ENCODE measurements around the gene DGKI. TPM values are rescaled to one million over a fixed set of nuclear protein-coding genes. Genes with fewer than 3 reads are reported as not detected.

Gene DGKI
- total RNA-seq, 2 donors from 2014 or later, result 0.04 to 0.64 TPM

GRCh38 chr7:137474540-137475026 is 372.2 kb downstream of the DGKI start:
- Mint-ChIP-seq H3K4me3 (no peak overlapping the region), H3K9me3 (no peaks in the 10 kb centered on the region), H3K27ac (no peak overlapping the region), H3K36me3 (ENCODE audit: low read depth) (no peaks in the 10 kb centered on the region), H3K4me1 (peaks cover 6% of the 10 kb centered on the region), H3K27me3 (ENCODE audit: insufficient read depth) (peaks cover 1% of the 10 kb centered on the region)
- no peaks in the 10 kb centered on the region for H3K27me3 ChIP-seq (ENCODE audit: control insufficient read depth, insufficient read depth, low read length, poor library complexity, severe bottlenecking)
- H3K9me3 ChIP-seq (ENCODE audit: control insufficient read depth, low read length), result no peaks in the 10 kb centered on the region
- no peak overlapping the region for H3K9ac ChIP-seq (ENCODE audit: extremely low read depth, low read length, poor library complexity, severe bottlenecking)
- no peaks in the 10 kb centered on the region for H3K36me3 ChIP-seq (ENCODE audit: control insufficient read depth, insufficient read depth, low read length)
- no peak for DNase-seq
- TF ChIP-seq, protein P1, sequence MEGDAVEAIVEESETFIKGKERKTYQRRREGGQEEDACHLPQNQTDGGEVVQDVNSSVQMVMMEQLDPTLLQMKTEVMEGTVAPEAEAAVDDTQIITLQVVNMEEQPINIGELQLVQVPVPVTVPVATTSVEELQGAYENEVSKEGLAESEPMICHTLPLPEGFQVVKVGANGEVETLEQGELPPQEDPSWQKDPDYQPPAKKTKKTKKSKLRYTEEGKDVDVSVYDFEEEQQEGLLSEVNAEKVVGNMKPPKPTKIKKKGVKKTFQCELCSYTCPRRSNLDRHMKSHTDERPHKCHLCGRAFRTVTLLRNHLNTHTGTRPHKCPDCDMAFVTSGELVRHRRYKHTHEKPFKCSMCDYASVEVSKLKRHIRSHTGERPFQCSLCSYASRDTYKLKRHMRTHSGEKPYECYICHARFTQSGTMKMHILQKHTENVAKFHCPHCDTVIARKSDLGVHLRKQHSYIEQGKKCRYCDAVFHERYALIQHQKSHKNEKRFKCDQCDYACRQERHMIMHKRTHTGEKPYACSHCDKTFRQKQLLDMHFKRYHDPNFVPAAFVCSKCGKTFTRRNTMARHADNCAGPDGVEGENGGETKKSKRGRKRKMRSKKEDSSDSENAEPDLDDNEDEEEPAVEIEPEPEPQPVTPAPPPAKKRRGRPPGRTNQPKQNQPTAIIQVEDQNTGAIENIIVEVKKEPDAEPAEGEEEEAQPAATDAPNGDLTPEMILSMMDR (conservative IDR thresholded peaks at IDR 0.05), result no peak
- H3K4me3 ChIP-seq (ENCODE audit: low read length), result no peak overlapping the region
- no peaks in the 10 kb centered on the region for H3K4me1 ChIP-seq (ENCODE audit: control insufficient read depth, insufficient read depth, low read length)
- no peak overlapping the region for H3K27ac ChIP-seq (ENCODE audit: low read depth, low read length)
- WGBS, 2 experiments (ENCODE audit: insufficient coverage in 1 of 2, insufficient read length in 1 of 2), result 81 to 95% methylated on average over 4 to 11 of the region's 11 CpGs

DNA sequence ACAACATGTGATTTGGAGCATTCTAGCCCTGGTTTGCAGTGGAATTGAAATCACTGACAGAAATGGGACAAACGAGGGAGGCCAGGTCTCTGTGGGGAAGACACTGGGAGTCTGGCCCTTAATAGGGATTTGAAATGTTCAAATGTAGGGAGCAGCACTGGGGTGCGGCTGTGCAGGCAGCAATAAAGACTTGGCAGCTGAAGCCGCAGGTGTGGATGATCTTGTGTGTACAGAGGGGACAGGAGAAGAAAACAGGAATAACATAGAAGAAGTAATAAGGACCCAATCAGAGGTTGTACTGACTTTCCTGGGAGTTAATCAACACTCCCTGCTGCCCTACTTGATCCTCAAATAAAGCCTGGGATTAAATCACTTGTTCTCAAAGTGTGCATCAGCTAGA is 375.6 kb downstream of the DGKI start:
- 65 to 93% methylated on average over 2 to 3 of the region's 3 CpGs for WGBS, 2 experiments (ENCODE audit: insufficient coverage in 1 of 2, insufficient read length in 1 of 2)
- Histone ChIP-seq H3K9me3 (ENCODE audit: control insufficient read depth, low read length) (no peaks in the 10 kb centered on the region), H3K9ac (ENCODE audit: extremely low read depth, low read length, poor library complexity, severe bottlenecking) (no peak overlapping the region), H3K4me3 (ENCODE audit: low read length) (no peak overlapping the region), H3K36me3 (ENCODE audit: control insufficient read depth, insufficient read depth, low read length) (no peaks in the 10 kb centered on the region), H3K4me1 (ENCODE audit: control insufficient read depth, insufficient read depth, low read length) (no peaks in the 10 kb centered on the region), H3K27me3 (ENCODE audit: control insufficient read depth, insufficient read depth, low read length, poor library complexity, severe bottlenecking) (no peaks in the 10 kb centered on the region), H3K27ac (ENCODE audit: low read depth, low read length) (no peak overlapping the region)
- TF ChIP-seq, protein P1 (conservative IDR thresholded peaks at IDR 0.05), result no peak
- H3K9me3 Mint-ChIP-seq, result no peaks in the 10 kb centered on the region
- no peaks in the 10 kb centered on the region for H3K27me3 Mint-ChIP-seq (ENCODE audit: insufficient read depth)
- no peak for DNase-seq
- no peaks in the 10 kb centered on the region for H3K4me1 Mint-ChIP-seq
- no peak overlapping the region for H3K27ac Mint-ChIP-seq
- no peaks in the 10 kb centered on the region for H3K36me3 Mint-ChIP-seq (ENCODE audit: low read depth)
- H3K4me3 Mint-ChIP-seq, result no peak overlapping the region

DNA sequence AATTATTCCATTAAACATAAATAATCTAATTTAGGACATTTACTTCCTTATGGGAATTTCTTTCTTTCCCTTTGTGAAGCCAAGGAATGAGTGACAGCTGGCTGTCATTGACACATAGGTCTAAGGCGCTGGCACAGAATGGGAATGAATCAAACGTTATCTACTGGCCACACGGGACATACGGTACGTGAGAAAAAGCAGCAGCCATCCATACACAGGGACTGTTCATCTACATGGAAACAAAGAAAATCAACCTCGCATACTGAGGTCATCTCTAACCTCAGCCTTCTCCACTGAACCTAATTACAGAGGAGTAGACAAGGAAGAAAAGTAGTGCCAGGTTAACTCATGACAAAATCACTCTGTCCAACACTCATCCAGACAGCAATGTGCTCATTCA is 376.9 kb downstream of the DGKI start:
- 90 to 92% methylated on average over 1 to 6 of the region's 6 CpGs for WGBS, 2 experiments (ENCODE audit: insufficient coverage in 1 of 2, insufficient read length in 1 of 2)
- Mint-ChIP-seq H3K9me3 (no peaks in the 10 kb centered on the region), H3K27me3 (ENCODE audit: insufficient read depth) (no peaks in the 10 kb centered on the region), H3K4me1 (no peaks in the 10 kb centered on the region), H3K27ac (no peak overlapping the region), H3K36me3 (ENCODE audit: low read depth) (no peaks in the 10 kb centered on the region), H3K4me3 (no peak overlapping the region)
- Histone ChIP-seq H3K4me3 (ENCODE audit: low read length) (no peak overlapping the region), H3K36me3 (ENCODE audit: control insufficient read depth, insufficient read depth, low read length) (no peaks in the 10 kb centered on the region), H3K27me3 (ENCODE audit: control insufficient read depth, insufficient read depth, low read length, poor library complexity, severe bottlenecking) (no peaks in the 10 kb centered on the region), H3K27ac (ENCODE audit: low read depth, low read length) (no peak overlapping the region), H3K4me1 (ENCODE audit: control insufficient read depth, insufficient read depth, low read length) (no peaks in the 10 kb centered on the region), H3K9ac (ENCODE audit: extremely low read depth, low read length, poor library complexity, severe bottlenecking) (no peak overlapping the region), H3K9me3 (ENCODE audit: control insufficient read depth, low read length) (no peaks in the 10 kb centered on the region)
- TF ChIP-seq, protein P1 (conservative IDR thresholded peaks at IDR 0.05), result no peak
- DNase-seq, result no peak
